ENCODE measurements around the gene EFHD1. TPM values are rescaled to one million over a fixed set of nuclear protein-coding genes. Genes with fewer than 3 reads are reported as not detected.

EFHD1 gene
- polyA plus RNA-seq, 3 donors = not detected

DNA sequence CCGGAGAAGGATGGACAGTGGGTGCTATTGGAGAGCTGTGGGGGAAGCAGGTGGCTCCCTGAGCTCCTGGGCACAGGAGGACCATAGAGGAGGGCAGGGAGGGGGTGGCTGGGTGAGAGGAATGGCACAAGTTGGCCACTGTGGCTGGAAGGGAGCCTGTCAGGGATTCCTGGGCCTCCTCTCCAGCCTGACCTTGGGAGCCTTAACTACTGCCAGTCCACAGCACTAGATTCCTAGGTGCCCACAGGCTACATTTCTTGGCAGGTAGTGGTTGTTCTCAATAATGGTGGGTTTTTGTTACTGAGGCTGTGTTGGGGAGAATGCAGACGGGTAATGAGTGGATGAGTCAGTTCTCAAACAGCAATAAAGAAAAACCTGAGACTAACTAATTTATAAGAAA, 26.0 kb downstream of the EFHD1 start:
- no peaks in the 10 kb centered on the region for H3K79me2 ChIP-seq (ENCODE audit: insufficient read depth, low read length)
- WGBS (ENCODE audit: insufficient coverage) = 90% methylated on average over 1 of the region's 2 CpGs
- no peak overlapping the region for H3K27ac ChIP-seq (ENCODE audit: low read depth in 1 of 2, low read length in 2 of 2)
- Mint-ChIP-seq H3K36me3 (no peaks in the 10 kb centered on the region), H3K9me3 (no peaks in the 10 kb centered on the region), H3K27ac (no peak overlapping the region), H3K4me3 (no peak overlapping the region), H3K27me3 (ENCODE audit: low read depth in 3 of 3) (peaks cover 0 to 6% (median 6%) of the 10 kb centered on the region in 3 donors), H3K4me1 (peaks cover 9% of the 10 kb centered on the region)
- intact Hi-C loops (cut with micrococcal nuclease) = no loop called here
- H3K27me3 ChIP-seq (ENCODE audit: control insufficient read depth in 2 of 2, insufficient read depth in 2 of 2, low read length in 2 of 2) = no peaks in the 10 kb centered on the region
- H2AFZ ChIP-seq (ENCODE audit: insufficient read depth, low read depth, low read length, poor library complexity, severe bottlenecking) = no peak overlapping the region
- DNase-seq = no peak
- no peaks in the 10 kb centered on the region for H4K20me1 ChIP-seq (ENCODE audit: insufficient read depth, low read length)
- no peak overlapping the region for H3K4me3 ChIP-seq (replicated peaks in 1 of 3; ENCODE audit: low read depth in 2 of 3, low read length in 3 of 3)
- H3K36me3 ChIP-seq (replicated peaks in 1 of 2; ENCODE audit: control insufficient read depth in 1 of 2, insufficient read depth in 2 of 2, low read length in 2 of 2) = no peaks in the 10 kb centered on the region
- H3K9ac ChIP-seq (ENCODE audit: insufficient read depth, low read length, poor library complexity, severe bottlenecking) = no peak overlapping the region
- no peaks in the 10 kb centered on the region for H3K4me1 ChIP-seq (ENCODE audit: control insufficient read depth in 1 of 2, insufficient read depth in 2 of 2, low read length in 2 of 2)
- H3K4me2 ChIP-seq (replicated peaks; ENCODE audit: extremely low read depth, low read length, poor library complexity, severe bottlenecking) = no peak overlapping the region
- H3K9me3 ChIP-seq (replicated peaks in 1 of 2; ENCODE audit: control insufficient read depth in 1 of 2, insufficient read depth in 1 of 2, low read length in 2 of 2) = no peaks in the 10 kb centered on the region
- TF ChIP-seq, protein P1, sequence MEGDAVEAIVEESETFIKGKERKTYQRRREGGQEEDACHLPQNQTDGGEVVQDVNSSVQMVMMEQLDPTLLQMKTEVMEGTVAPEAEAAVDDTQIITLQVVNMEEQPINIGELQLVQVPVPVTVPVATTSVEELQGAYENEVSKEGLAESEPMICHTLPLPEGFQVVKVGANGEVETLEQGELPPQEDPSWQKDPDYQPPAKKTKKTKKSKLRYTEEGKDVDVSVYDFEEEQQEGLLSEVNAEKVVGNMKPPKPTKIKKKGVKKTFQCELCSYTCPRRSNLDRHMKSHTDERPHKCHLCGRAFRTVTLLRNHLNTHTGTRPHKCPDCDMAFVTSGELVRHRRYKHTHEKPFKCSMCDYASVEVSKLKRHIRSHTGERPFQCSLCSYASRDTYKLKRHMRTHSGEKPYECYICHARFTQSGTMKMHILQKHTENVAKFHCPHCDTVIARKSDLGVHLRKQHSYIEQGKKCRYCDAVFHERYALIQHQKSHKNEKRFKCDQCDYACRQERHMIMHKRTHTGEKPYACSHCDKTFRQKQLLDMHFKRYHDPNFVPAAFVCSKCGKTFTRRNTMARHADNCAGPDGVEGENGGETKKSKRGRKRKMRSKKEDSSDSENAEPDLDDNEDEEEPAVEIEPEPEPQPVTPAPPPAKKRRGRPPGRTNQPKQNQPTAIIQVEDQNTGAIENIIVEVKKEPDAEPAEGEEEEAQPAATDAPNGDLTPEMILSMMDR (IDR thresholded peaks at IDR 0.05) = no peak

DNA sequence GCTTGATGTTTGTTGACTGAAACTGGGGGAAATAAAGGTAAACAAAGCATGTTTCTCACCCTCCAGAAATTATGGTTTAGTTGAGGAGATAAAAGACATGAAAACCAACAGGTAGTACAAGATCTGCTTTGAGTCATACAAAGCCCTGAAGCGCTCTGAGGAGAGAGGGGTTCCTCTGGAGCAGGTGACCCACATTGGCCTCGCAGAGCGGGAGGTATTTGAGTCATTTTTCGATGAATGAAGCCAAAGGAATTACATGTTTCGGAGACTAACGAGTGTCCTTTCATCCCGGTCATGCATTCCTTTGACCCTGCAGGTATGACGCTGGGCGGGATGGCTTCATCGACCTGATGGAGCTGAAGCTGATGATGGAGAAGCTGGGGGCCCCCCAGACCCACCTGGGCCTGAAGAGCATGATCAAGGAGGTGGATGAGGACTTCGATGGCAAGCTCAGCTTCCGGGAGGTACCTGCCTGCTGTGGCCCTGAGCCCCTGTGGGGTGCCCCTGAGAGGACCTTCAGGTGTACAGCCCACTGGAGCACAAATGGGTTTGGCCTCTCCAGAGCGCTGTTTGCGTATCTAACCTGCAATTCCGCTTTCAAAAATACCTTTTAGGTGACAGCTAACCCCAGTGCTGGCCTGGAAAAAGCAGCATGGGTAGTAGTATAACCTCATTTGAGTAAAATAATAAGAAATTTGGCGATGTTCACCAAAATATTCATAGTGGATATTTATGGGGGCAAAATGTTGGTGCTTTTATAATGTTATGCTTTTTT, 29.3 kb downstream of the EFHD1 start:
- TF ChIP-seq, protein P1 (IDR thresholded peaks at IDR 0.05) = no peak
- 93% methylated on average over 12 of the region's 16 CpGs for WGBS (ENCODE audit: insufficient coverage)

More for the DNA sequence above, 29.3 kb downstream of the EFHD1 start:
- Histone ChIP-seq H3K4me1 (ENCODE audit: control insufficient read depth in 1 of 2, insufficient read depth in 2 of 2, low read length in 2 of 2) (no peaks in the 10 kb centered on the region), H2AFZ (ENCODE audit: insufficient read depth, low read depth, low read length, poor library complexity, severe bottlenecking) (no peak overlapping the region), H3K9me3 (replicated peaks in 1 of 2; ENCODE audit: control insufficient read depth in 1 of 2, insufficient read depth in 1 of 2, low read length in 2 of 2) (no peaks in the 10 kb centered on the region), H3K4me3 (replicated peaks in 1 of 3; ENCODE audit: low read depth in 2 of 3, low read length in 3 of 3) (no peak overlapping the region), H3K36me3 (replicated peaks in 1 of 2; ENCODE audit: control insufficient read depth in 1 of 2, insufficient read depth in 2 of 2, low read length in 2 of 2) (no peaks in the 10 kb centered on the region), H3K27me3 (ENCODE audit: control insufficient read depth in 2 of 2, insufficient read depth in 2 of 2, low read length in 2 of 2) (no peaks in the 10 kb centered on the region), H3K9ac (ENCODE audit: insufficient read depth, low read length, poor library complexity, severe bottlenecking) (no peak overlapping the region), H4K20me1 (ENCODE audit: insufficient read depth, low read length) (no peaks in the 10 kb centered on the region), H3K4me2 (replicated peaks; ENCODE audit: extremely low read depth, low read length, poor library complexity, severe bottlenecking) (no peak overlapping the region), H3K27ac (ENCODE audit: low read depth in 1 of 2, low read length in 2 of 2) (no peak overlapping the region), H3K79me2 (ENCODE audit: insufficient read depth, low read length) (no peaks in the 10 kb centered on the region)
- Mint-ChIP-seq H3K9me3 (no peaks in the 10 kb centered on the region), H3K27ac (no peak overlapping the region), H3K36me3 (no peaks in the 10 kb centered on the region), H3K4me1 (peaks cover 9% of the 10 kb centered on the region), H3K4me3 (no peak overlapping the region), H3K27me3 (ENCODE audit: low read depth in 3 of 3) (peaks cover 2 to 6% (median 4%) of the 10 kb centered on the region in 3 donors)
- intact Hi-C loops (cut with micrococcal nuclease) = no loop called here
- DNase-seq = no peak
